Activated T-cell treated with anti-CD3 and anti-CD28 coated beads, Interleukin-2, amount 50 U/mL, for 4 hours (primary cell): ENCODE measurements around the gene PCNX4. TPM values are rescaled to one million over a fixed set of nuclear protein-coding genes. Genes with fewer than 3 reads are reported as not detected.
"Not testable (repeated sequence)": the region's sequence is repeated elsewhere in the genome, so short reads cannot be mapped to it uniquely, and the experiment has no call there.

ENCODE experiments used
- ATAC-seq, 2 donors: fragments of 200-7000 bp; cut with Tn5 transposase; one replicate each; pipeline ENCODE4 v1.10.0; 2021
- DNase-seq: peaks from one replicate; pipeline ENCODE4 v3.0.0-alpha.2; 2020
- H3K27me3 Mint-ChIP-seq: one replicate; pipeline ENCODE4 v1.8.0; 2021; ENCODE audit warnings: low read depth, mixed read lengths
- H3K36me3 Mint-ChIP-seq: one replicate; pipeline ENCODE4 v1.8.0; 2022; ENCODE audit warnings: mixed read lengths; ENCODE audit not compliant: insufficient read depth
- H3K4me1 Mint-ChIP-seq: one replicate; pipeline ENCODE4 v1.8.0; 2021; ENCODE audit warnings: low read depth, mixed read lengths
- H3K4me3 Mint-ChIP-seq: one replicate; pipeline ENCODE4 v1.8.0; 2021; ENCODE audit warnings: mild to moderate bottlenecking, moderate library complexity, mixed read lengths
- H3K9me3 Mint-ChIP-seq: one replicate; pipeline ENCODE4 v1.8.0; 2021; ENCODE audit warnings: mixed read lengths
- total RNA-seq, 3 donors: library from RNA; stranded (reverse); gene quantifications; one replicate each; pipeline ENCODE4 v1.2.1, GENCODE V29; 2021

Gene PCNX4
- total RNA-seq, 3 donors from 2014 or later: 43.3 to 45.5 (median 44.1) TPM

GRCh38 chr14:60093080-60093479 is 1.4 kb downstream of the PCNX4 start:
- DNase-seq: no peak
- Mint-ChIP-seq H3K4me3 (peak overlapping the region; percentile 87), H3K36me3 (peaks cover 14% of the 10 kb centered on the region), H3K27me3 (no peaks in the 10 kb centered on the region), H3K9me3 (no peaks in the 10 kb centered on the region), H3K4me1 (peaks cover 39% of the 10 kb centered on the region)
- ATAC-seq: no peak

GRCh38 chr14:60093606-60094005 is 1.9 kb downstream of the PCNX4 start:
- peaks cover 42% of the 10 kb centered on the region for H3K4me1 Mint-ChIP-seq

GRCh38 chr14:60094306-60094897 is 2.7 kb downstream of the PCNX4 start:
- H3K9me3 Mint-ChIP-seq: no peaks in the 10 kb centered on the region
- H3K27me3 Mint-ChIP-seq: no peaks in the 10 kb centered on the region
- H3K36me3 Mint-ChIP-seq: peaks cover 18% of the 10 kb centered on the region
- DNase-seq: no peak
- H3K4me3 Mint-ChIP-seq: peak overlapping the region; percentile 87
- no peak for ATAC-seq
- H3K4me1 Mint-ChIP-seq: peaks cover 42% of the 10 kb centered on the region

More at GRCh38 chr14:60093606-60094005, 1.9 kb downstream of the PCNX4 start:
- no peak for DNase-seq
- peaks cover 18% of the 10 kb centered on the region for H3K36me3 Mint-ChIP-seq
- H3K4me3 Mint-ChIP-seq: peak overlapping the region; percentile 87
- H3K27me3 Mint-ChIP-seq: no peaks in the 10 kb centered on the region
- no peaks in the 10 kb centered on the region for H3K9me3 Mint-ChIP-seq
- no peak for ATAC-seq

- H3K9me3 Mint-ChIP-seq: no peaks in the 10 kb centered on the region
- H3K4me1 Mint-ChIP-seq: peaks cover 42% of the 10 kb centered on the region
- DNase-seq: no peak
- H3K4me3 Mint-ChIP-seq: no peak overlapping the region
- peaks cover 22% of the 10 kb centered on the region for H3K36me3 Mint-ChIP-seq
- no peaks in the 10 kb centered on the region for H3K27me3 Mint-ChIP-seq
- no peak for ATAC-seq
These were observed 3.5 kb downstream of the PCNX4 start for GRCh38 chr14:60095231-60095630.

GRCh38 chr14:60095781-60096450 is 4.2 kb downstream of the PCNX4 start:
- no peak overlapping the region for H3K4me3 Mint-ChIP-seq
- no peak for DNase-seq

GRCh38 chr14:60097974-60098373 is 6.3 kb downstream of the PCNX4 start:
- Mint-ChIP-seq H3K4me3 (no peak overlapping the region), H3K9me3 (no peaks in the 10 kb centered on the region), H3K27me3 (no peaks in the 10 kb centered on the region), H3K4me1 (peaks cover 53% of the 10 kb centered on the region), H3K36me3 (peaks cover 28% of the 10 kb centered on the region)
- ATAC-seq (no peak), DNase-seq (no peak)

More at GRCh38 chr14:60095781-60096450, 4.2 kb downstream of the PCNX4 start:
- Mint-ChIP-seq H3K36me3 (peaks cover 24% of the 10 kb centered on the region), H3K9me3 (no peaks in the 10 kb centered on the region), H3K4me1 (peaks cover 47% of the 10 kb centered on the region), H3K27me3 (no peaks in the 10 kb centered on the region)
- no peak for ATAC-seq

- not testable (repeated sequence) for H3K4me3 Mint-ChIP-seq, DNase-seq, H3K27me3 Mint-ChIP-seq, H3K9me3 Mint-ChIP-seq, ATAC-seq
- peaks cover 40% of the 10 kb centered on the region for H3K4me1 Mint-ChIP-seq
- peaks cover 30% of the 10 kb centered on the region for H3K36me3 Mint-ChIP-seq
These were observed 8.1 kb downstream of the PCNX4 start for GRCh38 chr14:60099855-60100254.

- DNase-seq (no peak), ATAC-seq (no peak)
- no peaks in the 10 kb centered on the region for H3K9me3 Mint-ChIP-seq
- no peaks in the 10 kb centered on the region for H3K27me3 Mint-ChIP-seq
- peaks cover 31% of the 10 kb centered on the region for H3K4me1 Mint-ChIP-seq
- no peak overlapping the region for H3K4me3 Mint-ChIP-seq
- peaks cover 28% of the 10 kb centered on the region for H3K36me3 Mint-ChIP-seq
These were observed 10.1 kb downstream of the PCNX4 start for GRCh38 chr14:60101786-60102185.

- H3K4me1 Mint-ChIP-seq: peaks cover 29% of the 10 kb centered on the region
- no peaks in the 10 kb centered on the region for H3K9me3 Mint-ChIP-seq
- H3K27me3 Mint-ChIP-seq: no peaks in the 10 kb centered on the region
- DNase-seq: no peak
- no peak for ATAC-seq
- H3K36me3 Mint-ChIP-seq: peaks cover 26% of the 10 kb centered on the region
- no peak overlapping the region for H3K4me3 Mint-ChIP-seq
These were observed 10.7 kb downstream of the PCNX4 start for GRCh38 chr14:60102389-60102788.

GRCh38 chr14:60106339-60106738 is 14.6 kb downstream of the PCNX4 start:
- Mint-ChIP-seq H3K4me1 (peaks cover 25% of the 10 kb centered on the region), H3K27me3 (no peaks in the 10 kb centered on the region), H3K4me3 (no peak overlapping the region), H3K36me3 (peaks cover 31% of the 10 kb centered on the region), H3K9me3 (no peaks in the 10 kb centered on the region)
- ATAC-seq (no peak), DNase-seq (no peak)

- Mint-ChIP-seq H3K4me3 (no peak overlapping the region), H3K9me3 (no peaks in the 10 kb centered on the region), H3K4me1 (peaks cover 21% of the 10 kb centered on the region), H3K36me3 (peaks cover 31% of the 10 kb centered on the region), H3K27me3 (no peaks in the 10 kb centered on the region)
- ATAC-seq: no peak
- DNase-seq: no peak
These were observed 15.8 kb downstream of the PCNX4 start for GRCh38 chr14:60107477-60107876.

GRCh38 chr14:60111732-60112131 is 20.0 kb downstream of the PCNX4 start:
- ATAC-seq (no peak), DNase-seq (no peak)
- Mint-ChIP-seq H3K4me3 (no peak overlapping the region), H3K36me3 (peaks cover 33% of the 10 kb centered on the region), H3K9me3 (no peaks in the 10 kb centered on the region), H3K27me3 (no peaks in the 10 kb centered on the region), H3K4me1 (peaks cover 13% of the 10 kb centered on the region)

- ATAC-seq: no peak
- H3K4me1 Mint-ChIP-seq: peaks cover 4% of the 10 kb centered on the region
- no peaks in the 10 kb centered on the region for H3K27me3 Mint-ChIP-seq
- DNase-seq: no peak
- no peak overlapping the region for H3K4me3 Mint-ChIP-seq
- no peaks in the 10 kb centered on the region for H3K9me3 Mint-ChIP-seq
- H3K36me3 Mint-ChIP-seq: peaks cover 31% of the 10 kb centered on the region
These were observed 23.2 kb downstream of the PCNX4 start for GRCh38 chr14:60114881-60115280.

- Mint-ChIP-seq H3K36me3 (peaks cover 29% of the 10 kb centered on the region), H3K4me3 (no peak overlapping the region), H3K27me3 (no peaks in the 10 kb centered on the region), H3K9me3 (no peaks in the 10 kb centered on the region), H3K4me1 (peaks cover 2% of the 10 kb centered on the region)
- no peak for ATAC-seq
- DNase-seq: no peak
These were observed 24.5 kb downstream of the PCNX4 start for GRCh38 chr14:60116181-60116580.

GRCh38 chr14:60125918-60126317 is 34.2 kb downstream of the PCNX4 start:
- no peaks in the 10 kb centered on the region for H3K4me1 Mint-ChIP-seq
- H3K27me3 Mint-ChIP-seq: no peaks in the 10 kb centered on the region
- H3K36me3 Mint-ChIP-seq: peaks cover 64% of the 10 kb centered on the region
- DNase-seq (no peak), ATAC-seq (no peak)
- H3K4me3 Mint-ChIP-seq: no peak overlapping the region
- no peaks in the 10 kb centered on the region for H3K9me3 Mint-ChIP-seq
